ENCODE data around the gene ADAMTS8. TPM values are rescaled to one million over a fixed set of nuclear protein-coding genes. Genes with fewer than 3 reads are reported as not detected.

Gene ADAMTS8
- total RNA-seq, 1 donor from 2014 or later = 0.21 TPM

DNA sequence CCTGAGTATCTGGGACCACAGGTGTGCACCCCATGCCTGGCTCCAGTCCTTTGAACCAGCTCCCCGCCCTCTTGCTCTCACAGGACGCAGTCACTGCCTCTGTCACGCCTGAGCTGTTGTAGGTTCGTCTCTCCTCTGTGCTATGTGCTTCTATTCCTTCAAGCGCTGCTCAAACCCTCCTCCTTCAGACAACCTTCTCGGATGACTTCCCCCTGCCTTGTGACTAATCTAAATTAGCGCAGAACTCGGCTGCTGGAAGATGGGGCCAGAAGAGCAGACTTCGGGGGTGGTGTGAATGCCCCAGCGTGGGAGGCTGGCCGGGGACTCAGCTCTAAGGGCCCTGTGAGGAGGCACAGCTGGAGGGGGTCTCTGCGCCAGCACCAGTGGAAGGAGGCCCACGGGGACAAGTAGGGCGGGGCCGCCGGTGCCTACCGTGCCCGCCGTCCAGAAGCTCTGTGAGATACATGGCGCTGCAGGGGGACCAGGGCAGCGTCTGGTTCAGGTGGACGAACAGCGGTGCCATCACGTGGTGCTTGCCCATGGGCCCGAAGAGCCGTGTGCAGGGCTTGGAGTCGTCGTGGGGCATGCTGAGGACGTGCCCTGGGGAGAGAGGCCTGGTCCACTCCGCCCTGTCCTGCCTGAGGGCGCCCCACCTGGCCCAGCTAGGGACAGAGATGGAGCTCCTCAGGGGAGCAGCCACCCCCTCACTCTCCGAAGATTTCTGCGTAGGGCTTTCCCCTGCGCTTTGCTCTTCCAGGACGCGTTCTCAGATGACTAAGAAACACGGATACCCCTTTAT is 12.5 kb downstream of the ADAMTS8 start:
- TF ChIP-seq, protein P1, sequence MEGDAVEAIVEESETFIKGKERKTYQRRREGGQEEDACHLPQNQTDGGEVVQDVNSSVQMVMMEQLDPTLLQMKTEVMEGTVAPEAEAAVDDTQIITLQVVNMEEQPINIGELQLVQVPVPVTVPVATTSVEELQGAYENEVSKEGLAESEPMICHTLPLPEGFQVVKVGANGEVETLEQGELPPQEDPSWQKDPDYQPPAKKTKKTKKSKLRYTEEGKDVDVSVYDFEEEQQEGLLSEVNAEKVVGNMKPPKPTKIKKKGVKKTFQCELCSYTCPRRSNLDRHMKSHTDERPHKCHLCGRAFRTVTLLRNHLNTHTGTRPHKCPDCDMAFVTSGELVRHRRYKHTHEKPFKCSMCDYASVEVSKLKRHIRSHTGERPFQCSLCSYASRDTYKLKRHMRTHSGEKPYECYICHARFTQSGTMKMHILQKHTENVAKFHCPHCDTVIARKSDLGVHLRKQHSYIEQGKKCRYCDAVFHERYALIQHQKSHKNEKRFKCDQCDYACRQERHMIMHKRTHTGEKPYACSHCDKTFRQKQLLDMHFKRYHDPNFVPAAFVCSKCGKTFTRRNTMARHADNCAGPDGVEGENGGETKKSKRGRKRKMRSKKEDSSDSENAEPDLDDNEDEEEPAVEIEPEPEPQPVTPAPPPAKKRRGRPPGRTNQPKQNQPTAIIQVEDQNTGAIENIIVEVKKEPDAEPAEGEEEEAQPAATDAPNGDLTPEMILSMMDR (conservative IDR thresholded peaks at IDR 0.05) = no peak
- no peak overlapping the region for H3K27ac Mint-ChIP-seq (ENCODE audit: unreplicated experiment)
- no peak overlapping the region for H3K4me3 Mint-ChIP-seq

DNA sequence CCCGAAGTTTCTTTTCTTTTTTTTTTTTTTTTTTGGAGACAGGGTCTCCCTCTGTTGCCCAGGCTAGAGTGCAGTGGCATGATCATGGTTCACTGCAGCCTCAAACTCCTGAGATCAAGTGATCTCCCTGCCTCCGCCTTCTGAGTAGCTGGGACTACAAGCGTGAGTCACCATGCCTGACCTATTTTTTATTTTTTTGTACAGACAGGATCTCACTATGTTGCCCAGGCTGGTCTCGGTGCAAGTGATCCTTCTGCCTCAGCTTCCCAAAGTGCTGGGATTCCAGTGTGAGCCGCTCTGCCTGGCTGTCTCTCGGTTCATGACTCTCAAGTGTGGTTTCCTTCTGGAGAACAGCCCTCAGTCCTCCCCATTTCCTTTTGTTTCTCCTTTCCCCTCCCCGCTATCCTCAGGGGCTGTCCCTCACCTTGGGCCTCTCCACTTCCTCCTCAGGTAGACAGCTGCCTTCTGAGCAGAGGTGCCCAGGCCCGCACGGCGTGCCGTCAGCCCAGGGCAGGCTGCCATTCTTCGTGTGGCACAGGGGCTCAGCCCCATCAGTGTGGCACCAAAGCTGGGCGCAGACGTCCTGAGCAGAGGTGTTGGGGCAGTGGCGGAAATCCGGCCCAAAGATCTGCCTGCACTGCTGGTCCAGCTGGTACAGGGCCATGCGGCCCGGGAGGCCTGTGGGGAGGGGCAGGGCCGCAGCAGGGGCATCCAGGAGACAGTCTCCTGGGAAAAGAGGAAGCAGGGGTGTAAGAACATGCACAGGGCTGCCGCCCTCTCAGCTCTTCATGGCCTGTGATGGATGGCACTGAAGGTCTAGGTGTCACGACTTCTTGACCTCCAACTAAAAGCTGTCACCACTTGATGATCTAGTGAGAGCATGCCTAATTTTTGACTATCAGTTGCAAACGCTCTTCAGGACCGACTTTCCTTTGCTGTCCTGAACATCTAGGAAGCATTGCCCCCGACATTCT is 14.0 kb downstream of the ADAMTS8 start:
- H3K4me1 Mint-ChIP-seq = peaks cover 5% of the 10 kb centered on the region
- peaks cover 19% of the 10 kb centered on the region for H3K27me3 Mint-ChIP-seq (ENCODE audit: low read depth)
- H3K9me3 Mint-ChIP-seq = no peaks in the 10 kb centered on the region
- TF ChIP-seq, protein P1 (conservative IDR thresholded peaks at IDR 0.05) = no peak
- DNase-seq (ENCODE audit: low read depth, low spot score) = no peak
- H3K27ac Mint-ChIP-seq (ENCODE audit: unreplicated experiment) = no peak overlapping the region
- H3K4me3 Mint-ChIP-seq = no peak overlapping the region
- no peaks in the 10 kb centered on the region for H3K36me3 Mint-ChIP-seq (ENCODE audit: low read depth)

More for the DNA sequence above, 12.5 kb downstream of the ADAMTS8 start:
- H3K27me3 Mint-ChIP-seq (ENCODE audit: low read depth) = peaks cover 16% of the 10 kb centered on the region
- H3K4me1 Mint-ChIP-seq = peaks cover 5% of the 10 kb centered on the region
- H3K9me3 Mint-ChIP-seq = no peaks in the 10 kb centered on the region
- no peak for DNase-seq (ENCODE audit: low read depth, low spot score)
- H3K36me3 Mint-ChIP-seq (ENCODE audit: low read depth) = no peaks in the 10 kb centered on the region

DNA sequence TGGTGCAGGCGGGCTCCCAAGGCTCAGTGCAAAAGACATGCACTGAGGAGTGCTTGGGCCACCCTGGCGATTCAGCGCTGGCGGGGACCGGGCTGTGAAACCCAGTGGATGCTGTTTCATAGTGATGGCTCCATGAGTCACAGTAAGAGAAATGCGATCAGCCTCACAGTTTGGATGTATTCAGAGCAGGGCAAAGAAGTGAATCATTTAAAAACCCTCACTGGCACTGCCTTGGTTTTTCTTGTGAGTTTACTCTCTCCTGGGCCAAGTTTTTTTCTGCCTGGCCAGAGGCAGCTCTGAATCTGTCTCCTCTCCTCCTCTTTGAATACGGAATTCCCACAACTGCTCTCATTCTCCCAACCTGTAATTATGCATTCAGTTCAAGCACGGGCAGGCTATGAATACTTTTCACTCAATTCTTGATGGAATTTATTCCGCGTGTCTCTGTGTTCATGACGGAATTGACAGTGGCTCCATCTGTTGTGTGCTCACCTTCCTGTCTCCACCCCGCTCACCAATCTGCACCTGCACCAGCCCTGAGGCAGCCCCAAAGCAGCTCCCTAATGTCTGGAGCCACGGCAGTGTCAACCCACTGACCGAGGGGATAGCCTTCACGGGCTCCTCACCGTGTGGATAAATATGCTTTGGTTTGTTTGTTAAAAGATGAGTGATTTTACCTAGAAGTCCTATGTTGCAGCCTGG is 14.9 kb downstream of the ADAMTS8 start:
- DNase-seq (ENCODE audit: low read depth, low spot score) = no peak
- Mint-ChIP-seq H3K4me3 (no peak overlapping the region), H3K4me1 (peaks cover 5% of the 10 kb centered on the region), H3K9me3 (no peaks in the 10 kb centered on the region), H3K36me3 (ENCODE audit: low read depth) (no peaks in the 10 kb centered on the region), H3K27me3 (ENCODE audit: low read depth) (peaks cover 22% of the 10 kb centered on the region), H3K27ac (ENCODE audit: unreplicated experiment) (peak overlapping the region; percentile 36)
- TF ChIP-seq, protein P1 (conservative IDR thresholded peaks at IDR 0.05) = no peak

DNA sequence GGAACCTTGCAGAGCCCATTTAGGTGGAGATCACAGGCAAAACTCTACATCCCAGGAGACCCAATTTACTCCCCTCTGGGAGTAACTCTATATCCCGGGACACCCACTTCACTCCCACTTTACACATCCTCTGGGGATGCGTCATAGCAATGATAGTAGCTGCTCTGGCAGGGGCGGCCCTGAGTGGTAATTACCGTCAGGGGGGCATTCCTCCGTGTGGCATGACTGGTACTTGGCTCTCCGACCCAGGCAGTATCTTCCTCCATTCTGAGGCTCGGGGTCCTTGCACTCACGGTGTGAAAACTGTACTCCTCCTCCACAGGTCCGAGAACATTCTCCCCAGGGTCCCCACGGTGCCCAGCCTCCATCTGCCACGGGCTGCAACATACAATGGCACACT is 17.2 kb downstream of the ADAMTS8 start:
- H3K4me3 Mint-ChIP-seq = no peak overlapping the region
- DNase-seq (ENCODE audit: low read depth, low spot score) = no peak
- H3K4me1 Mint-ChIP-seq = peaks cover under 1% of the 10 kb centered on the region
- no peak overlapping the region for H3K27ac Mint-ChIP-seq (ENCODE audit: unreplicated experiment)
- H3K36me3 Mint-ChIP-seq (ENCODE audit: low read depth) = no peaks in the 10 kb centered on the region
- peaks cover 22% of the 10 kb centered on the region for H3K27me3 Mint-ChIP-seq (ENCODE audit: low read depth)
- TF ChIP-seq, protein P1 (conservative IDR thresholded peaks at IDR 0.05) = no peak
- no peaks in the 10 kb centered on the region for H3K9me3 Mint-ChIP-seq
